GM19328 (cell line): Measurements from ENCODE around the gene SKI.

Experiments used
- ATAC-seq: cut with Tn5 transposase; IDR thresholded peaks from one replicate; pipeline ENCODE4 v1.9.1; 2021; ENCODE audit warnings: mild to moderate bottlenecking, moderate library complexity; ENCODE audit not compliant: unreplicated experiment

SKI gene

GRCh38 chr1:2335721-2336455 is 107.8 kb downstream of the SKI start:
- no peak for ATAC-seq

- ATAC-seq, result no peak
Observed at GRCh38 chr1:2336499-2336898, 108.4 kb downstream of the SKI start.

- no peak for ATAC-seq
Observed at GRCh38 chr1:2337081-2337480, 109.0 kb downstream of the SKI start.

GRCh38 chr1:2337501-2337900 is 109.4 kb downstream of the SKI start:
- no peak for ATAC-seq

- no peak for ATAC-seq
Observed at GRCh38 chr1:2339206-2340085, 111.3 kb downstream of the SKI start.

GRCh38 chr1:2340086-2340917 is 112.2 kb downstream of the SKI start:
- no peak for ATAC-seq

- no peak for ATAC-seq
Observed at GRCh38 chr1:2340918-2341254, 112.8 kb downstream of the SKI start.

- ATAC-seq, result no peak
Observed at GRCh38 chr1:2341706-2342383, 113.7 kb downstream of the SKI start.

- no peak for ATAC-seq
Observed at GRCh38 chr1:2342384-2343022, 114.4 kb downstream of the SKI start.

- ATAC-seq, result no peak
Observed at GRCh38 chr1:2343023-2343935, 115.2 kb downstream of the SKI start.

GRCh38 chr1:2344121-2344681 is 116.1 kb downstream of the SKI start:
- ATAC-seq, result no peak

- no peak for ATAC-seq
Observed at GRCh38 chr1:2344744-2345296, 116.7 kb downstream of the SKI start.

- ATAC-seq, result no peak
Observed at GRCh38 chr1:2345297-2346075, 117.4 kb downstream of the SKI start.

- ATAC-seq, result no peak
Observed at GRCh38 chr1:2346691-2347408, 118.7 kb downstream of the SKI start.

- ATAC-seq, result no peak
Observed at GRCh38 chr1:2347409-2347785, 119.3 kb downstream of the SKI start.

GRCh38 chr1:2347896-2348295 is 119.8 kb downstream of the SKI start:
- ATAC-seq, result no peak
